Inflammatory macrophage treated with lipopolysaccharide for 4 hours (primary cell): ENCODE data around the gene SPDYE3.
"Not testable (repeated sequence)": the region's sequence is repeated elsewhere in the genome, so short reads cannot be mapped to it uniquely, and the experiment has no call there.

ENCODE experiments used
- DNase-seq: peaks from one replicate; pipeline ENCODE4 v3.0.0-alpha.2; 2020

The SPDYE3 gene, protein sequence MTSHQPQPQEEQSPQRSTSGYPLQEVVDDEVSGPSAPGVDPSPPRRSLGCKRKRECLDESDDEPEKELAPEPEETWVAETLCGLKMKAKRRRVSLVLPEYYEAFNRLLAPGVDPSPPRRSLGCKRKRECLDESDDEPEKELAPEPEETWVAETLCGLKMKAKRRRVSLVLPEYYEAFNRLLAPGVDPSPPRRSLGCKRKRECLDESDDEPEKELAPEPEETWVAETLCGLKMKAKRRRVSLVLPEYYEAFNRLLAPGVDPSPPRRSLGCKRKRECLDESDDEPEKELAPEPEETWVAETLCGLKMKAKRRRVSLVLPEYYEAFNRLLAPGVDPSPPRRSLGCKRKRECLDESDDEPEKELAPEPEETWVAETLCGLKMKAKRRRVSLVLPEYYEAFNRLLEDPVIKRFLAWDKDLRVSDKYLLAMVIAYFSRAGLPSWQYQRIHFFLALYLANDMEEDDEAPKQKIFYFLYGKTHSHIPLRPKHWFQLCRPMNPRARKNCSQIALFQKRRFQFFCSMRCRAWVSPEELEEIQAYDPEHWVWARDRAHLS

DNA sequence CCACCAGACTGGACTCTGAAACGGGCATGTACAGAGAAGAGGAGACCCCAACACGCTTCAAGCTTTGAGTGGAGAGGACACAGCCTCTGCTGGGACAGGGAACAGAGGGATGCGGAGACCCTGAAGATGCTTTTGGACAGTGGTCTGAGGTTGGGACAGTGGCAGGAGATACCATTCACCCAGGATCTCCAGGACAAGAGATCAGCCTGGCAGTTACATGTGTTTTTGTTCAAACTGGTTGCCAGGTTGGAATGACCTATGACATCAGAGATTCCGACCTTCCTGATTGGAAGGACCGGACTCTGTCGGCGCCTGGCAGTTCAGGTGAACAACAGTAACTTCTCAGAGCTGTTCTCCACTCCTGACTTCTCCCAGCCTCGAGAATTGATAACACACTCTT is at the start of gene SPDYE3:
Gene SPDYE3 (plus strand): TSS at position 301 of the 400 bp plus-strand sequence. CDS start 184 bp downstream, outside the sequence.
- DNase-seq = not testable (repeated sequence)

DNA sequence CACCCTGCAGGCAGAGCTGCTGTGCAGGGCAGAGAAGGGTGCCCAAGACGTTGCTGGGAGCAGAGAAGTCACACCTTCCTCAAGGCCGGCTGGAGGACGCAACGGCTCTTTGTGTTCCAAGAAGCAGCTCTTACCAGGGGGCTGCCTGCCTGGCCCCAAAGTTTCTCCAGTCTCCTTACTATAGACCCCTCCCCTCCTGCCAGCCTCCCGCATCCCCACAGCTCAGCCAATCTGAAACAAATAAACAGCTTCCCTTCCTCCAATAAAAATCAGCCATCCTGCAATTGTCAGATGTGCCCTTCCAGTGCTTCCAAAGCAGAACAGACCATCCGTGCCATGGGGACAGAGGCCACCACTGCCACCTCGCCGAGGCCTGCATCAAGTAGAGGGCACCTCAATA is 47.5 kb upstream of the SPDYE3 start:
- not testable (repeated sequence) for DNase-seq

DNA sequence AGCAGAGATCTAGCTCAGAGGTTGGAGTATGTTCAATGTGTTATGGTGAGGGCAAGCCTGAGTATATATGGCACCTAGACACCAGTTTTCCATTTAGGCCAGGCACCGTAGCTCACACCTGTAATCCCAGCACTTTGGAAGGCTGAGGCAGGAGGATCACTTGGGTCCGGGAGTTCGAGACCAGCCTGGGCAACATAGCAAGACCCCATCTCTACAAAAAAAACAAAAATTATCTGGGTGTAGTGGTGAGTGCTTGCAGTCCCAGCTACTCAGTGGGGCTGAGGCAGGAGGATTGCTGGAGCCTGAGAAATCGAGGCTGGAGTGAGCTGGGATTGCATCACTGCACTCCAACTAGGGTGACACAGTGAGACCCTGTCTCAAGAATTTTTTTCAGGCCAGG is 44.6 kb upstream of the SPDYE3 start:
- DNase-seq = not testable (repeated sequence)

DNA sequence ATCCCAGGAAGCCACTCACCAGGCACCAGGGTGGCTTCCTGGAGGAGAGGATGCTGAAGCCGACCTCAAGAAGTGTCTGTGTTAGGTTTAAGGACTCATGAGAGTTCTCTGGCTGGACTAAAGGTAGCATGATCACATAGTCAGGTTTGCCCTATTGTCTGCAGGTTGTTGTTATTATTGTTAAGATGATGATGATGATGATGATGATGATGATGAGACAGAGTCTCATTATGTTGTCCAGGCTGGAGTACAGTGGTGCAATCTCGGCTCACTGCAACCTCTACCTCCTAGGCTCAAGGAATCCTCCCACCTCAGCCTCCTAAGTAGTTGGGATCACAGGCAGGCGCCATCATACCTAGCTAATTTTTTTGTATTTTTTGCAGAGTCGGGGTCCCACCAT is 43.3 kb upstream of the SPDYE3 start:
- DNase-seq = not testable (repeated sequence)

DNA sequence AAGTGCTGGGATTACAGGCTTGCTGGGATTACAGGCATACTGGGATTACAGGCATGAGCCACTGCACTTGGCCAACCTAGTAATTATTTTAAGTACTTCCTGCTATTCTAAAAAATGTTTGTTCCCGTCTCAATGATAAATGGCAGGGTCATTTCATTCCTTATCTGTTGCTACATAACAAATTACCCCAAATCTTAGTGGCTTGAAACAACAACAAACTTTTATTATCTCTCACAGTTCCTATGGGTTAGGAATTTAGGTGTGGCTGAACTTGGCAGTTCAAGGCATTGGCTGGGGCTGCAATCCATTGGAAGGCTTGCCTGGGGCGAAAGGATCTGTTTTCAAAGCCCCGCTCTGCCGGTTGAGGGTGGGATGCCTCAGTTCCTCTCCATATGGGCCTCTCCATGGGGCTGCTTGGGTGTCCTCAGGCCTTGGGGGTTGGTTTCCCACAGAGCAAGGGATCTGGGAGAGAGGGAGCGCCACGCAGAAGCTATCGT is 42.8 kb upstream of the SPDYE3 start:
- not testable (repeated sequence) for DNase-seq

DNA sequence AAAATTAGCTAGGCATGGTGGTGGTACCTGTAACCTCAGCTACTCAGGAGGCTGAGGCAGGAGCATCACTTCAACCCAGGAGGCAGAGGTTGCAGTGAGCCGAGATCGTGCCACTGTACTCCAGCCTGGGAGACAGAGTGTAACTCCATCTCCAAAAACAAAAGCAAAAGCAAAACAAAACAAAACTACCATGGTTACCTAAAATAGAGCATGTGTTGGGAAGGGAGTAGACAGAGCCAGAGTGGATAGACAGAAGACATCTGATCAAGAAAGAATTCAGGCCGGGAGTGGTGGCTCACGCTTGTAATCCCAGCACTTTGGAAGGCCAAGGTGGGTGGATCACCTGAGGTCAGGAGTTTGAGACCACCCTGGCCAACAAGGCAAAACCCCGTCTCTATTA is 41.7 kb upstream of the SPDYE3 start:
- peak; percentile 13 for DNase-seq

DNA sequence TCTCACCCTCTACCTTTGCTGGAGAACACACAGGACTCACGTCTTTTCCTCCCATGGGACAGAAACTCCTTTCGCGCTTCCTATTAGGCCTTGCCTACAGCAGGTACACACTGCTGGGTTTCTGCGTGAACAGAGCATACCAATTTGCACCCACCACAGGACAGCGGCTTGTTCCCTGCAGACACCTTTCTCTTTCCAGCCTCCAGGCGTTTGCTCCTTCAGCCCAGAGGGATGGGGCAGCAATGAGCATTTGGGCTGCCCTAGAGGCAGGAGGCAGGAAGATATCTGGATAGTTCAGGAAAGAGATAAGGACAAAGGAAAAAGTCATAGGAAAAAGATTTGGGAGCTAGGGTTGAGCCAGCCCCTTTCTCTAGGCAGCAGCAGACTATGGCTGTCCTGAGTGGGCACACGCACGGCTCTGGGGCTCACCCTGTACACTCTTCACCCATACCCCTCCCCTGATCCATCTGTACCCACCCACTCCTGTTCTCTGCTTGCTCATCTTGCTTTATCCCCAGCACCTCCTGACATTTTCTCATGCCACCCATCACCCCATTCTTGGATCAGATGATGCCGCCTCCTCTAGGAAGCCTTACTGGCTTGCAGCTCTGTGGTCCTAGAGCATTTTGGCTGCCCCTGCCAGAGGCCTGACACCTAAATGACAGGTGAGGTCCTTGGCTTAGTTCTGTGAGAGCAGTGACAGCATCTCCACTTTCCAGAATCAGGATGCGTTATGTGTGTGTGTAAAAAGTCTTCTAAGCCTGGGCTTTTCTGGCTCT is 40.7 kb upstream of the SPDYE3 start:
- no peak for DNase-seq

DNA sequence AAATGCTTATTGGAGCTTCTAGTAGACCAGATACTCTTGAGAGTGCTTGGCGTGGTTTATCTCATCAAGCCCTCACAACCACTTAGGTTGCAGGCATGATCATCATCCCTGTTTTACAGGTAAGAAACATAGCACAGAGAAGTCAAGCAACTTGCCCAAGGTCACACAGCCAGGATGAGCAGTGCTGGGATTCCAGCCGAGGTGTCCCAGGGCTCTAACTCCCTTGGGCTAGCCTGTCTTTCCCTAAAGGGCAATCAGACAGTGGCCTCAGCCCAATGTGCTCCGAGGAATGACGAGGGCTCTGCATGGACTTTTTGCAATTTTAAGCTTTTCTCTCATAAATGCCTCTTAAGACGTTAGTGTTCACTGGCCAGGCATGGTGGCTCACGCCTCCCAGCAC is 39.9 kb upstream of the SPDYE3 start:
- DNase-seq = no peak

DNA sequence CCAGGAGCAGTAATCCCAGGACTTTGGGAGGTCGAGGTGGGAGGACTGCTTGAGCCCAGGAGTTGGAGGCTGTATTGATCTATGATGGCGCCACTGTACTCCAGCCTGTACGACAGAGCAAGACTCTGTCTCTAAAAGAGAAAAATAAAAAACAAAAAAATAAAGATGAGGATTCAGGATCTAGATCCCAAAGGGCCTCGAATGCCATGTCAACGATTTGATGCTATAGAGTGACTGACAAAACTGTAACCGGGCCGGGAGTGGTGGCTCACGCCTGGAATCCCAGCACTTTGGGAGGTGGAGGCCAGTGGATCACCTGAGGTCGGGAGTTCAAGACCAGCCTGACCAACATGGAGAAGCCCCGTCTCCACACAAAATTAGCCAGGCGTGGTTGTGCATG is 38.6 kb upstream of the SPDYE3 start:
- not testable (repeated sequence) for DNase-seq

DNA sequence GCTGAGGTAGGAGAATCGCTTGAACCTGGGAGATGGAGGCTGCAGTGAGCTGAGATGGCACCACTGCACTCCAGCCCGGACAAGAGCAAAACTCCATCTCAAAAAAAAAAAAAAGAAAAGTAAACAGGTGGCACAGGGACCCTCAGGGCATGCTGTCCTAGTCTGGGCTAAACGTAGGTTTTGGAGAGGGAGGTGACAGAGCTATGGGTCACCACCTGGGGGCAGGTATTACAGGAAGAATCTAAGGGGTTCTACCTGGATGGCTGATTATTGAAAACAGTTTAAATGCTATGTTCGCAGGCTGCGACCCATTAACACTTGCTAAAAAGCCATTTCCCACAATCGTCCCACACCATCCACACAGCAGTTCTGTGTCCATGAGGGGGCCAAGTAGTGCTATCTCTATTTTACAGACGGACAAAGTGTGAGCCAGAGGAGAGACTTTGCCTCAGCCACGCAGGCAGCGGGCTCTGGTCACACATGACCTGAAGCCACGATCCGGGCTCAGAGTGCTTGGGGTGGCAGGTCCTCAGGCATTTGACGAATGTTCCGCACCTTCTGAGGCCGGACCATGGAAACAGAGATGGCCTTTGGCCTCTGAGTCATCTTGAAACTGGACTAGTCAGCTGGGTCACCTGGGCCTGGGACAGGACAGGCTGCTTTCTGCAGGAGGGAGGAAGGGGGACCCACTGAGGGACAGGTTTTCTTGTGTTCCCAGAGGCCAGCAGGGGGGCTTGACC is 38.0 kb upstream of the SPDYE3 start:
- DNase-seq = not testable (repeated sequence)

DNA sequence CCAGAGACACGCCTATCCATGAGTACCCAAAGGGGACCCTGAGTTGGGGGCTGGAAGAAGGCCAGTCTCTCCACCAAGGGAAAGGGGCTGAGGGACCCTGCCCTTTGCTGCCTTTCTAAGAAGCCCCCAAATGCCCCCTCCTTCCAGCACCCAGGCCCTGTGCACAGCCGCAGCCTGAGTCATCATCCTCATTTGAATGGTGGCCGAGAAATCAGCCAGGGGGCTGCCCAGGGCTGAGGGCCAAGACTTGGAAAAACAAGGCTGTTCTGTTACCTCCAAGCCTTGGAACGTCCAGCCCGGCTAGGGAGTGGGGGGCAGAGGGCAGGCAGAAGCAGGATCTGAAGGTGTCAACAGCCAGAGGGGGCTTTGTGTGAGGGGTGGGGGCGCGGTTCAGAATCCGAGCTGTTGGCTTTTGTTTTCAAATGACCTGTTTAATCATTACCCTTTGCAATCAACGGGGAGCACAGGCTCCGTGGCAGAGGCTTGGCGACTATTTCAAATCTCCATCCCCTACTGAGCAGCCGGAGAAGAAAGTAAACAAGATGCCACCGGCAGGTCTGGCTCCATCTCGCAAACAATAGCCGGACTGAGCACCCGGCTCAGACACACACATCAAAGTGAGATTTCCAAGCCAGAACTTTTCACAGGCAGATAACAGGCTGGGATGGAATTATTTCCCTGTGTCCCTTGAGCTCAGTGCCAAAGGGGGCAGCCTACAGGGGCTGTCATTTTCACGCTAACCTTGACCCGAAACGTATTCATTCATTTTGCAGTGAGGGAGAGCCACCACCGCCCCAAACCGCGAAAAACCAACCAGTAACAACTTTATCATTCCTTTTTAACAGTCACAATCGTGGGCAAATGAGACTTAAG is 37.2 kb upstream of the SPDYE3 start:
- DNase-seq = not testable (repeated sequence)

DNA sequence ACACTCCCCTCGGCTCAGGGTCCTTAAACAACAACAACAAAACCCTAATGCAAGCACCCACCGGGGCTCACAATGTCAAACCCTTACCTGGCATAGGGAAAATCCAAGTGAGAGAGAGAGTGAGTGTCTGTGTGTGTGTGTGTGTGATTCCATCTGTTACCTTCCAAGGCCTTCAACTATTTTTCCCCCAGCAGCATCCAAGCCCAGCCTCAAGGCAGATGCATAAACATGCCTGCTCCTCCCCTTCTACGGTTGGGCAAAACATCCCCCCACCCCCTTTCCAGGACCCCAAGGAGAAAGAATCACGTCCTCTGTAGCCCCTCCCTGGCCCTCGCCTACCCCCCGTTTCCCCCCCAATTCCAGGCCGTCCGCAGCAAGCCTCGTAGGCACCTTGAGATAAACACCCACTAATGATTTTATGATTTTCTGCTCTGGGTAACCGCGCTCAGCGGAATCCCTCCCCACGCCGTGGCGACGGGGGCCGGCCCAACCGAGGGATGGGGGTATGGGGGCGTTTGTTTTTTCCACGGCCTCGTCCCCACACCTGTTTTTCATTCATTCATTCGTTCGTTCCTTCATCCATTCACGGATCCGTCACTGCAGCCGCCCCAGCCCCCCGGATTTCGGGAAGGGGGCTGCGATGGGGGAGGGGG is 36.4 kb upstream of the SPDYE3 start:
- not testable (repeated sequence) for DNase-seq

DNA sequence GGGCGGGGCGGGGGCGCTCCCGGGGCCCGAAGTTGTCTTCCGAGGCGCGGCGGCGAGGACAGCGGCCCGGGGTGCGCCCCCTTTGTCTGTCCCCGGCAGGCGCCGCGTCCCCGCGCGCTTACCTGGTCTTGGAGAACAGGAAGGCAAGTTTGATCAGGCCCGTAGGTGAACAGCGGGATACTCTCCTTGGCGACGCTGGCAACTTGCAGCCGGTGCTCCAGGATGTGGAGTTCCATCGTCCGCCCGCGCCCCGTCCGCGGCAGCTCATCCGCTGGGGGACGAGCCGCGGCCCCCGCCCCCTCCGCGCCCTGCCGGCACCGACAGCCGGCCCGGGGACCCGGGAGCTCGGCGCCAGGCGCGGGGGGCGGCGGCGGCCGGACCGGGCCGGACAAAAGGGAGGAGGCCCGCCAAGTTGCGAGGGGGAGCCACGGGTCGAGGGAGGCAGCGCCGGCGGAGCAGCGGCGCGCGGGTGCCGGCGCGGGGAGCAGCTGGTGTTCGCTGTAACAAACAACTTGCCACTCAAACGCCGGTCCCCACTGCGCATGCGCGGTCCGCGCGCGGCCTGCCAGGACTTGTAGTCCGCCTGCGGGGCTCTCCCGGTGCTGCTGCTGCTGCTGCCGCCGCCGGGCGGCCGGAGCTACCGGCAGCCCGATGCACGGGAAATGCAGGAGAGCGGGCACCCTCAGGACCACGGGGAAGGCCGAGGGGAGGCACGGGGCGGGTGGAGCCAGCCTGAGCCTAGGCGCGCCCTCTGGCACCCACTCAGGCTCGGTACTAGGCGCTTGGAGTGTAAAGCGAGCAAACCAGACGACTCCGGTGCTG is 35.6 kb upstream of the SPDYE3 start:
- peak; percentile 97 for DNase-seq

DNA sequence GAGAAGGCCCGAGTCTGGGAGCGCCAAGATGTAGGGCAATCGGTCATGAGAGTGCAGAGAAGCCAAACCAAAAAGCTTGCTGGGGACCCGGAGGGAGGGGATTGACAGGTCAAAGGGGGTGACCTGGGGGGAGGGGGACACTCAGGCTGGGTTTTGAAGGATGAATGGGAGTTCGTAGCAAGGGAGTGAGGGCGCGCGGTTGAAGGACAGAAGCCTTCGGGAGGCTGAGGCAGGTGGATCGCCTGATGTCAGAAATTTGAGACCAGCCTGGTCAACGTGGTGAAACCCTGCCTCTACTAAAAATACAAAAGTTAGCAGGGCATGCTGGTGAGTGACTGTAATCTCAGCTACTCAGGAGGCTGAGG is 35.0 kb upstream of the SPDYE3 start:
- not testable (repeated sequence) for DNase-seq

DNA sequence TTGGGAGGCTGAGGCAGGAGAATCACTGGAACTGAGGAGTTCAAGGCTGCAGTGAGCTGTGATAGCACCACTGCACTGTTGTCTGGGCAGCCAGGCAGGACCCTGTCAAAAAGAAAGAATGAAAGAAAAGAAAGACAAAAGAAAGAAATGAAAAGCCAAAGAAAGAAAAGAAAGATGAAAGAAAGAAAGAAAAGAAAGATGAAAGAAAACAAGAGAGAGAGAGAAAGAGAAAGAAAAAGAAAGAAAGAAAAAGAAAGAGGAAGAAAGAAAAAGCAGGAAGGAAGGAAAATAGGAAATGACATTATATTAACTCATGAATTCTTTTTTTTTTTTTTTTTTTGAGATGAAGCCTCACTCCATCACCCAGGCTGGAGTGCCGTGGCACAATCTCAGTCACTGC is 32.4 kb upstream of the SPDYE3 start:
- DNase-seq = peak; percentile 17

DNA sequence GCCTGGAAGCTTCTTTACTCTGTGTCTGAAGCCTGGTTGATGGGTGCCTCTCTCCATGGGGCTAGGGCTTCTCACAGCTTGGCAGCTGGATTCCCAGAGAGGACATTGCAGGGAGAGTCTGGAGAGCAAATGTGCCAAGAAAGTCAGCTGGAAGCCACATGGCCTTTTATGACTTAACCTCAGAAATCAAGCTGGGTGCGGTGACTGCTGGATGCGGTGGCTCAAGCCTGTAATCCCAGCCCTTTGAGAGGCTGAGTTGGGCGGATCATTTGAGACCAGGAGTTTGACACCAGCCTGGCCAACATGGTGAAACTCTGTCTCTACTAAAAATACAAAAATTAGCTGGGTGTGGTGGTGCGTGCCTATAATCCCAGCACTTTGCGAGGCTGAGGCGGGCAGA is 31.4 kb upstream of the SPDYE3 start:
- DNase-seq = not testable (repeated sequence)

DNA sequence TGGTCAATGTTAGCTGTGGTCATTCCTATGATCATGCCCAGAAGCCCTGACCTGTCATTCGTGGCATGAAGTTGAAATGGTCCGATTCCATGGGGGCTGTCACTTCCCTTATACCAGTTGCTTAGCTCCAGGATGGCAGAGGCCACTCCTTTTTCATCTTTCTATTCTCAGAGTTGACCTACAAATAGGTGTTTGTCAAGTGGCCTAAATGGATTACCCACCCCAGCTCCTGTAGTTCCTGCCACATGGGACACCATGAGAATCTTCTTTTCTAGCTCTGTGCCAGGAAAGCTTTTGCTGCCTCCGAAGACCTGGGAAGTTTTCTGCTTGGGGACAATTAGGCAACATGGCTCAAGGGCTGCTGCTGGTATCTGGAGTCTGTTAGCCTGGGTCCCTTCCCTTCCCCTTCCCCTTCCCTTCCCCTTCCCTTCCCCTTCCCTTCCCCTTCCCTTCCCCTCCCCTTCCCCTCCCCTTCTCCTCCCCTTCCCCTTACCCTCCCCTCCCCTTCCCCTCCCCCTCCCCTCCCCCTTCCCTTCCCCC is 25.4 kb upstream of the SPDYE3 start:
- DNase-seq = not testable (repeated sequence)

DNA sequence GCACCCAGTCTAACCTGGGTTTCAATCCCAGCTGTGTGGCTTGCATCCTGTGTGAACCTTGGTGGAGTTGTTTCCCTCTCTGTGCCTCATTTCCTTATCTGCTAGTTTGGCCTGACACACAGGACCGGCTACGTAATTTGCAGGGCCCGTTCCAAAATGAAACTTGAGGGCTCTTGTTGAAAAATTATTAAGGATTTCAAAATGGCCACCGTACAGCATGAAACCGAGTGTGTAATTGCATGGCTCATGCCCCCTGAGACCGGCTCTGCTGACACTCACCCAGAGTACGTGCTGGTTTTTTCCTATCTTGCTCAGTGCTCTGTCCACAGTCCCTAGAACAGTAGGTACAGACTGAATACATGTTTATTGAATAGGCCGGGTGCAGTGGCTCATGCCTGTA is 24.4 kb upstream of the SPDYE3 start:
- DNase-seq = not testable (repeated sequence)

DNA sequence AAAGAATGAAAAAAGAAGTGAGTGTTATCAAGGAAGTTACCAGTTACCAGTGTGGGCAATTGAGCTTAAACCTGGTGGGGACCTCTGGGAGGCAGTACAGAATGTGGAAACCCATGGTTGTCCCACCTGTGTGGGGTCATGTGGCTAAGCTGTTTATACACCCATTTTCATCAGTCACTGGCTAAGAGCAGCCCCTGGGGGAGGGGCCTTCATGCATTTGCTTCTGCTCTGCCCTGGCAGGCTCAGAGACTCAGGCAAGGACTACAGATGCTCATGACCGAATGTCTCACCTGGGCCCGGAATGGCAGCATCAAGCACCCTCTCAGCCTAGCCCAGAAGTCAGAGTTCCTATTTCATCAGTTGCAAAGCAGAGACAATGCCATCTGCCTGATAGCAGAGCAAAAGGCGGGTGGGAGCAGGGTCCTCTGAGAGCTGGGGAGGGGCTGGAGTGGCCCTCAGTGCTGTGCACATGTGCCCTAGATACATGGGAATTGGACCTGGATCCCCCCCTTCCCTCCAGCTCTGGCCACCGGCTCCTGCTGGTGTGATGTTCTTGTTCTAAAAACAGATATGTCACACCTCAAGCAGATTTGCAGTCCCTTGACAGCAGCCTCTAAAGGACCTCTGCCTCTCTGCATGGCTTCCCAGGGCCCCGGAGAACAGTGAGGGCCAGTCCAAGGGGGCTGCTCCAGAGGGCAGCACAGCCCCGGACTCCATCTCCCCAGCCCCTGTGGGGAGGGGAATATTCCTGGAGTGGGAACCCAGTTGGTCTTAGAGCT is 20.1 kb upstream of the SPDYE3 start:
- not testable (repeated sequence) for DNase-seq
